C1 segment of cervical spinal cord (tissue), 14 donors: ENCODE data around the gene SH3YL1.

Source experiments
- DNase-seq, 14 donors: peaks; one replicate each; lab custom pipeline; 2025; lab: John Stamatoyannopoulos, UW

Gene SH3YL1, protein sequence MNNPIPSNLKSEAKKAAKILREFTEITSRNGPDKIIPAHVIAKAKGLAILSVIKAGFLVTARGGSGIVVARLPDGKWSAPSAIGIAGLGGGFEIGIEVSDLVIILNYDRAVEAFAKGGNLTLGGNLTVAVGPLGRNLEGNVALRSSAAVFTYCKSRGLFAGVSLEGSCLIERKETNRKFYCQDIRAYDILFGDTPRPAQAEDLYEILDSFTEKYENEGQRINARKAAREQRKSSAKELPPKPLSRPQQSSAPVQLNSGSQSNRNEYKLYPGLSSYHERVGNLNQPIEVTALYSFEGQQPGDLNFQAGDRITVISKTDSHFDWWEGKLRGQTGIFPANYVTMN

DNA sequence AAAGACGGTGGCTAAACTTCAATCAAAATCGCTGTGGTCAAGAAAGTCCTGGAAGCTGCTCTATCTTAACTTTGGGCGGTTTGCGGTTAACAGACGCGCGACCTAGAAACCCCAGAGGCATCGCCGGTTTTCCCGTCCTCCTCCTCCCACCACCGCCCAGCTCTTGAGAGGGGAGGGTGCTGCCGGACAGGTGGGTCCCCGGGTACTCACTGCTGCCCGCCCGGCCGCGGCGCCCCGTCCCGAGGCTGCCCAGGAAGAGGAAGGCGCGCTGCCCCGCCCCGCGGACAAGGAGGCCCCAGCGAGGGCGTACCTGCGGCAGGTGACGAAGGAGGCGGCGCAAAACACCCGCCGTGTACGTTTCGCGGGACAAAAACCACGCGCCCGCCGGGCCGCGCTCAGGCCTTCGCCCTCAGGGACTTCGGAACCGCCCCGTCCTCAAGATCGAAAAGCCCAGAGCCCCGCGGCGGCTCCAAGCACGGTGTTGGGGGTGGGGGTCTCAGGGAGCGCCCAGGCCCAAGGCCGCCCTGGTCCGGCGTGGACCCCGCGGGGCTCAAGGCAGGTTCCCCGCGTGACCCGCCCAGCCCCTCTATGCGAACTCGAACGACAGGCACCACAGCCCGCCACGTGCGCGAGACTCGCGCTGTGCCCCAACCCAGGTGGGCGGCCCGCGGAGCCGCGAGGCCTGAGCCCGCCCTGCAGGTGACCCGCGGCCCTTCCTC lies at the start of gene SH3YL1:
TSS of gene SH3YL1 (minus strand) at position 259 of the 719 bp plus-strand sequence. CDS start at position 211, 48 bp downstream.
- peak in 1 of 14 donors; percentile 4 for DNase-seq

DNA sequence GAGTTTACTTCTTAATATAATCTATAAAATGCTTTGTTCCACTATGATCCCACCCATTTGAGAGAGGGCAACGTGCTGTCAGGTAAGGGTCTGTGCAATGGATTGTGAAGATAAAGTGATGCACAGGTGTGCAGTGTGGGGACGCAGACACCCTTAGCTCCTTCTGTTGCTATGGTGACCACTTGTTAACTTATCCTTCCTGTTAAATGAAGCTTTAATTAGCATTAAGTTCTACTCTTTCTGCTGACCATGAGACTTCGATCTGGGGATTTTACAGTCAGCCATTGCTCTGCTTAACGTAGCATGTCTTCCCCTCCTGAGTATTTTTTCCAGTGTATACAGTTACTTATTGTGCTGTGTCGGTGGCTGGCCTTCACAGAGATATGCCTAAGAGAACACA lies 47.2 kb upstream of the SH3YL1 start:
- DNase-seq = no peak

DNA sequence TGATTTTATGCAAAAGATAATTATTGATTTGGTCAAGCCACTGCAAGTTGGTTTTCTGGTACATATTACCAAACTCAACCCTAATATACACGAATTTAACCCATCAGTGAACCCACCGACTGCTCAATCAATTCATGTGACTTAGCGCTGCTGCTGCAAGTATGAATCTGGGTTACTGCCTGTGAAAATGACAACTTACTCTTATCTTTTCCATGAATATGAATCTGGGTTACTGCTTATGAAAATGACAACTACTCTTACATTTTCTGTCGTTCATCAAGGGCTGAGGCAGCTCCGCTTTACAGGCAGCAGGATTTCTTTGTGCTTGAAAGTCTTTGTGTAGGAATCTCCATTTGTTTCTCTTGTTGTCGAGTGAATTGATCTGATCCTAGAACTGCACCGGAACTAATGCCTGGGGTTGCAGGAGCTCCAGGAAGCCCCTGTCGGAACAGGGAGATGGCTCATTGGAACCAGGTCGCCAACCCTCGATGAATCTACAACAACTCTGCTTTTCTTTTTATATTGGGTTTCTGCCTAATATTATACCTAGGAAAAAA lies 46.2 kb upstream of the SH3YL1 start:
- DNase-seq = no peak

DNA sequence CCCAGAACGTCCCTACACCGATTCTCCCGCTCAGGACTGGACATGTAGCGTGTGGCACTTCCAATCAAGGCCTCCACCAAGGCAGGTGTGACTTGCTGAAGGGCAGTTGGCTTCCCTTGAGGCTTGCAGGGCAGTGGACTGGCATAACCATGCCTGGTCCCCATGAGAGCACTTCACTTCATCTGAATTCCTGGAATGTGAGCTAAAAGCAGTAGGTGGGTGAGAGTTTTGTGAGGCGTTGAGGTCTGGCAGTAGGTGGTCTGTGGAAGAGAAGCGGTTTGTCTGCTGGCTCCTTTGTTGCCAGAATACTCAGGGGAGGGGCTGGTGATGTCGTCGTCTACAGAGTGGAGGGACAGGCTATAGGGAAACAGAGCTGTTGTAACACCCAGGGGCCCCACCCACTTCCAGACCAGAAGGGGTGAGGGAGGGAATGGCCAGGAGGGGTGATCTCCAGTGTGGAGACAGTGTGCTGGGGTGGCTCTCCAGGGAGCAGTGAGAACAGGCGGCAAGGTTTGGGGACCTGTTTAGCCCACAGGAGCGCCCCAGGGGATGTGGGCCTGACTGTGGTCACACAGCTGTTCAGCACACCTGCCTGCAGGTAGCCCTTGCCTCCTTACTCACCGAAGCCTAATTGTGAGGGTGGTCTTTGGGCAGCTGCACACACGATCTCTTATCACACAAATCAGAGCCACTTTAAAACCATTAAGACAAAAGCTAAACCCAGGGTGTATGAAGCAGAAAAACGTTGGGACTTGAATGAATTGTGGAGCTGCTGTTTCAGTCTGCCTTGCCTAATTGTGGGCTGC lies 45.5 kb upstream of the SH3YL1 start:
- DNase-seq = no peak

DNA sequence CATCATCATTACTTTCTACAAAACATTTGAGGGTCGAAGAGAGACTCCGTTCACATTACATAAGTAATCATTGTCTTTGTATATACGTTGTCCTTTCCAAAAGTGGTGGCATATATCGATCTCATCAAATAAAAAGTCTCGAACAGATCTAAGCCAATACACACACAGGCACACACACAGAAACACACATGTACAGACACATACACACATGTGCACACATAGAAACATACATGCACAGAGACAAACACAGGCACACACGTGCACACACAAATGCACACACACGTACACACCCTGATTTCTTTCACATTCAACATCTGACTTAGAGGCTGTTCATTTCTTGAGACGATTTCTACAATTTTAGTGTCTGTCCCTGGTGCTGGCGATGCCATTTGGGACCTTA lies 41.5 kb upstream of the SH3YL1 start:
- no peak for DNase-seq

DNA sequence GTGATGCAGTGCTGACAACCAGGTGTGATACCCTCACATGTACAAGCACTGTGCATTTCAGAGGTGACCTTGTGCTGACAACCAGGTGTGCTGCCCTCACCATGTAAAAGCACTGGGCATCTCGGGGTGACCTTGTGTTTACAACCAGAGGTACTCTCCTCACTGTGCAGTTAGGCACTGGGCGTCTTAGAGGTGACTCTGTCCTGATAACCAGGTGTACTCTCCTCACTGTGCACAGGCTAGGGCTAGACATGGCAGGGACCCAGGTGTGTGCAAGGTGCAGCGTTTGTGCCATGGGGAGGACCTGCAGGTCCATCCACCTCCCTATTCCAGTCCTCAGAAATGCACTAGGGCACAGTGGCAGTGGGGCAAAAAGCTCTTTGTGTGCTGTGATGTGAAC lies 32.5 kb upstream of the SH3YL1 start:
- no peak for DNase-seq

DNA sequence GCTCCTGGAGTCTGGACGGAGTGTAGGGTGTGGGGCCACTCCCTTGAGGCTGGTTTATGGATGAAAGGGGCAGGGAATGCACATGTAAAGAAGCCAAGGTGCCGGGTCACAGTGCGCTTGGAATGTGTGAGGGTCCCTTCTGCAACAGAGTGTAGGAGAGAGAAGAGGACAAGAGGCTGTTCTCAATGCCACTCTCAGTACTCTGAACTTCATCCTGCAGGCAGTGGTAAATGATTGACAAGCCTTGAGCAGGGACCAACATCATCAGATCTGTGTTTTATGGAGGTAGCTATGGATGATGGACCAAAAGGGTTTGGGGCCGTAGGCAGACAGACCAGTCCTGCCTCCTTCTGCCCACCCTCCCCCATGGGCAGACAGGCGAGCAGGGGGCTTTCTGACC lies 31.3 kb upstream of the SH3YL1 start:
- DNase-seq = no peak

DNA sequence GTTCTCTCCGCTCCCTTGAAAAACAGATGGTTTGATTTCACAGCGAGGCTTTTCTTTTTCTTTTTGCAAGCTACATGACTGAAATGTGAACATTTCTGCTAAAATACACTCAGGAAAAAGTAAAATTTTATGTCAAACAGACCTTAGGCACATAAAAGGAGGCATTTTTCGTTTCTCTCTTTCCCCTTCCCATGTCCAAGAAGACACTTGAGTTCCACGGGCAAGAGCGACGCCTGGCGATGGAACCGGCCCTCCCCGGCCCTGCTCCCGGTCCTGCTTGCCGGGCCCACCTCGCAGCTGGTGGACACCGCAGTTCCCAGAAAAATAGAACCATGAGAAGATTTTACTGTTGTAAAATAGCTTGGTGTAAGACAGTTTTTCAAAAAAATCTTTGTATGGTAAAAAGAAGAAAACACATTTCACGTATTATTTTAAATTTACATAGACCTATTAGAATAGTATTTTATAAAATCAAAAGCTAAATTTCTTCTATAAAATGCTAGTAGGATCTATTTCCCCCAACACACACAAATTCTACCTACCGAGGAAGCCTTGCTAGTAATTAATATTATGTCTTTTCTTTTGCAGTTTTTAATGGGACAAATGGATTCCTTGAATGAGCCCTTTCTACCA lies 26.4 kb upstream of the SH3YL1 start:
- peak in 13 of 14 donors; percentile 7 to 77 (median 49) for DNase-seq

DNA sequence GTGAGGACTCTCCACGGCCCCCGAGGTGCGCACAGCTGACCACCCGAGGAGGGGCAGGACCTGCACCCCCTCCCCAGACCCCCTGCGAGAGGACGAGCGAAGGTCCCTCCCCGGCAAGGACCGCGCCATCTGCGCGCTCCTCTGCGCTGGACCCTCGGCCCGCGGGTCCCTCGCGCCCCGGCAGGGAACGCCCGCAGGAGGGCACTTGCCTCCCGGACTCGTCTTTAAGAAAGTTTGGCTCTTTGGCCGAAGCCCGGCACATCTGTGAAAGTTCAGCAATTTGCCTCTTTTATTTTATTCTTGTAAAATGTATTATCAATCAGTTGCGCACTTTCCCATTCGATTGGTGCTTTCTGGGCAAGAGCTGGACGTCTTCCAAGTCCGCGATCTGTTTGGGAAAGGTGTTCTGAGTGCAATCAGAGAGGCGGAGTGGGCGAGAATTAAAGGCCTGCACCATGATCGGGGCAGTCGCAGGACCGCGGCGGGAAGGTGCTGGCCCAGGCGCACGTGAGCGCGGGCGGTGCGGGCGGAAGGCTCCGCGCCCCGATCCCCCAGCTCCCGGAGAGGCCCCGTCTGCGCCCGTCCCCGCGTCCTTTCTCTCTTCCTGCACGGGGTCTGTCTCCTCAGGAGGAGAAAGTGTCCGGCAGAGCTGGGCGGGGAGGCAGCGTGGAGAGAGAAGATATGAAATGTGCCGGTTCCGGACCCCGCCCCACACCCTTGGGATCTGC lies 25.7 kb upstream of the SH3YL1 start:
- DNase-seq = peak in 6 of 14 donors; percentile 14 to 54 (median 36)

DNA sequence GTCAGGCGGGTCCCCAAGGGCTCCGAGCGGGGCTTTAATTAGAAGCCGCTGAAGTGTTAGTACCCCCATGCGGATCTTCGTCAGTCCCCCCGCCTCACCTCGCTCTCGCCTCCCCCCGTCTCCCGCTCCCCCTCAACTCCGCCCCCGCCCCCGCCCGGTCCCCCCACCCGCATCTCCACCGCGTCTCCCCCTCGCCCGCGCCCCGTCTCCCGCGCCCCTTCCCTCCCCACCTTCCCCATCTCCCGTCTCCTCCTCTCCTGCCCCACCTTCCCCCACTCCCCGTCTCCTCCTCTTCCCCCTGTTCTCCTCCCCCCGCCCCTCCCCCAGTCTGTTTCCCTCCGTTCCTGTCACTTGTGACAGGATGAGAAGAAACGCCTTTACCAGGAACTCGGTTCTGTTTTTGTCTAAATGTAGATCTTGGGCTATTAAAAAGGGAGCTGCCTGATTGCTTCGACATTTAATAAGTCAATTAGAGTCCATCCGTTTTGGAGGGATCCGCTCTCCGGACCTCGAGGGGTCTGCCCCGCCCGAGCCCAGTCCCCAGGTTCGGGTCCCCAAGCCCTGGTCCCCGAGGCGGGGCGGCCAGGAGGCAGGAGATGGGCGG lies 25.0 kb upstream of the SH3YL1 start:
- no peak for DNase-seq

DNA sequence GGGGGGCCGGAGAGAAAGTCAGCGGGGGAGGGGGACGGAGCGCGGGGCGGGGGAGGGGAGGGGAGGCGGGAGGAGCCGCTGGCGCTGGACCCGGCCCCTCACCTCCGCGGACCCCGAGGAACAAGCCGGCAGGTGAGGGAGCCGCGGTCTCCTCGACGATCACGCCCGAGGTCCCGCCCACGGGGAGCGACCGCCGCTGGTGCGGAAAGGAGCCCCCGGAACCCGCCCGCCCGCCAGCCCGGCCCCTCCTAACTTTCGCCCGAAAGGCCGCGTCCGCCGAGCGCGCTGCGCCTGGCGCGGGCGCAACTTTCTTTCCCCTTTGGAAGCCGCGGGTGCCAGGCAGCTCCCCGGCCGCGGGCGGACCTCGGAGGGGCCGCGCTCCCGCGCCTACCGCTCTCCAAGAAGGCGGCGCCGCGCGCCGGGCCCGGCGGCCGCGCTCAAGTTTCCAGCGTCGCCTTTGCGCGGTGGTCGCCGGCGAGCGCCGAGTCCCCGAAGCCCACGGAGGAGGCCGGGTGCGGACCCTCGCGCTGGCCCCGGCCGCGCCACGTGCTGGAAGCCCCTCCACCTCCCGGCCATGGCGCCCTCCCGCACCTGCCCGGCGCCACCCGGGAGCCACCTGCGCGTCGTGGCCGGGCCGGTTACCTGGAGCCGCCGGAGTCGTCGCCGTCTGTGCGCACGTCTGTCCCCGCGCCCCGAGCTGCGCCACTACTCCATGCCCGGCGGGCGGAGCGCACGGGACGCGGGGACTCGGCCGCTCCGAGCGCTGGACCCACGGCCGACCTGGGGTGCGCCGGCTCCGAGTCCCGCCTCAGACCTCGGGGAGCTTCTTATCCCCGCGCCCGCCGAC lies 24.3 kb upstream of the SH3YL1 start, which contains the start of gene ALKAL2:
TSS of gene ALKAL2 (minus strand) at position 181 of the 847 bp plus-strand sequence. CDS start 256 bp downstream, outside the sequence.
- DNase-seq = no peak

DNA sequence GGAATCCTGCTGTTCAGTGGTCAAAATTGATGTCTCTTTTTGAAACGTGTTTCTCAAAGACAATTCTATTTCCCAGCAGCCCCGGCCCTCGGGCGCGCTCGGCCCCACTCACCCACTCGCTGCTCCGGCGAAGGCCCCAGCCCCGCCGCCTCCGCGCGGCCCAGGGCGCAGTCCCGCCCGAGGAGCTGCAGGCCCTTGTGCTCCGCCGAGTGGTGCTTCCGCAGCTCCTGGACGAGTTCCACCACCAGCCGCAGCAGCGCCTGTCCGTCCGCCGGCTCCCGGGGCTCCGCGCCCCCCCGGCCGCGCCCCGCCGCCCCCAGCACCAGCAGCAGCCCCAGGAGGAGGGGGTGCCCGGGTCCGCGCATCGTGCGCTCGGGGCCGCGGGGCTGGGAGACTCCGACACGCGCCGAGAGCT lies 23.6 kb upstream of the SH3YL1 start:
- no peak for DNase-seq

DNA sequence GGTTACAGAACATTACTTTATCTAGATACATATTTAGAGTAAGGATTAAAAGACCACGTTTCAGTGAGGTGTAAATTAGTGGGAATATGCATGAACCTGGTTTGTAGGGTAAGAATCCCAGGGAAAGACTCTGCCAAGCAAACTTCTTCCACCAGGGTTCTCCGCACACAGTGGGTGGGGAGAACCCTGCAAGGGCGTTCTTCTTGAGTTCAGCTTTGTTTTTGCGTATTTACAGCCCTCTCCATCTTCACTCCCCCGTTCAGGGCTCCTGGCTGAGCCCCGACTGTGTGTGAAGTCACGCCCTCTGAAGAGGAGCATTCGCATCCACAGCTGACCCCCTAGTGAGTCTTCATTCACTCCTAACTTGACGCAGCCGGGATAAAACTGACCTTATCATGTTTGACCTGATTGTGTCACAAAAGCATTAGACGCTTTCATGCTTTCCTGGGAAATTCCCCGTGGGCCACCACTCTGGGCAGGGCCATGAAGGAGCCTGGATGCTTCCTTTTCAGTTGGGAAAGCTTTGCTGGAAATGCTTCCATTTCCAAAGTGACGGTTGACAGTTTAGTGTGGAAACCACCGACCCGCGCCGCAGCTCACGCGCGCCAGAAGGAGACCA lies 23.1 kb upstream of the SH3YL1 start:
- no peak for DNase-seq

DNA sequence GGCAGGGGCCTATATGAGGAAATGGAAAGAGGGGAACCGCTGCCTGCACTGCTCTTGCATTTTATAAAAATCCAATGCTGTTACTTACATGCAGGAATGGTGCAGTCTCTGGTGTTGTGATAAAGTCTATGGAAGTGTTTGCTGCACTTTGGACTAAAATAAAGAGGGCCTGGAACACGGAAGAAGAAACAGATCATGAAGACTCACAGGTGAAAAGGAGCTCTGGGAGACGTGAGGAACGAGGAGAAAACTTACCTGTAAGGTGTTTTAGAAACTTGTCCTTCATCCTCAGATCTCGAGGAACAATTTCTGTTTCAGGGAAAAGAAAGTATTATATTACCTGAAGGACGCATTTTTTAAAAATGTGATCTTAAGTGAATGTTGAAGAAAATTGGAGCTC lies 22.2 kb upstream of the SH3YL1 start:
- DNase-seq = no peak

DNA sequence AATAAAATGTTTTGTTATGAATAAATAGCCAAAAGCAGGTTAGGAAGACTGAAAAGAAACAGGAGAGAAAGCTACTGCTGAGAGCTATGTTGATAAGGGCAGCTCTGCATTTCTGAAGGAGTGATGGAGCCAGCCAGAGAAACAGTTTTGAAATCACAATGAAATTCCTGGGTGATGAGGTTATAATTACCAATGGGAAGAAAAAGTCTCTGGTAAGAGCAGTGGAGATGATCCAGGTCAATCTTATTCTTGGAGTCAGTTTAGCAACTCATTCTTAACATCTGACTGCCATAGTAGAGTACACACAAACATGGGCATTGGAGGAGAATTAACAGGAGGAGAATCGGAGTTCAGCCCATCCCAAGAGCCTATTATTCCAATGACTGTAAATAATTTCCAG lies 21.7 kb upstream of the SH3YL1 start:
- no peak for DNase-seq

DNA sequence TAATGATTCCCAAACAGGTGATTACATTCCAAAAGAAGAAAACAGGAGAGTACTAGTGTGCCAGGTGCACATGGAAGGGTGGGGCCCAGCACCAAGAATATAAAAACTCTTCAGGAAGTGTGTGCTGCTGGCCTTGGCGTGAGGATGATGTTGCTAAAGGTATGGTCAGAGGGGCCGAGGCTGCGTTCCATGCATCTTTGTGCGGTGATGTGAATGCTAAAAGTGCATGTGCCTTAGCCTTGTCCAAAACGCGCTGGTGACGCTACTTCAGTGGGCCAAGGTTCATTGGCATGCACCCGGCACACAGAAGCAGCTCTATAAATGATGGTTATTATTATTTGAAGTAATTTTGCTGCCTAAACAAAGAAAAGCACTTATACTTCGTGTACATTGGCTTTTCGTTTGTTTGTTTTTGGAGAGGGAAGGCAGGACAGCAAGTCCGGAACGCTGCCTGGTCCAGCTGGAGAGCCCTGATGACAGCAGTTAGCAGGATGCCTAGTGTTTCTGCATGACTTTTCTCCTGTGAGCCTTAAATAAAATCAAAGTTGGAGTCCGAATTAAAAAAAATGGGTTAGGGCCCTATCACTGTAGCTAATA lies 21.2 kb upstream of the SH3YL1 start:
- DNase-seq = no peak

DNA sequence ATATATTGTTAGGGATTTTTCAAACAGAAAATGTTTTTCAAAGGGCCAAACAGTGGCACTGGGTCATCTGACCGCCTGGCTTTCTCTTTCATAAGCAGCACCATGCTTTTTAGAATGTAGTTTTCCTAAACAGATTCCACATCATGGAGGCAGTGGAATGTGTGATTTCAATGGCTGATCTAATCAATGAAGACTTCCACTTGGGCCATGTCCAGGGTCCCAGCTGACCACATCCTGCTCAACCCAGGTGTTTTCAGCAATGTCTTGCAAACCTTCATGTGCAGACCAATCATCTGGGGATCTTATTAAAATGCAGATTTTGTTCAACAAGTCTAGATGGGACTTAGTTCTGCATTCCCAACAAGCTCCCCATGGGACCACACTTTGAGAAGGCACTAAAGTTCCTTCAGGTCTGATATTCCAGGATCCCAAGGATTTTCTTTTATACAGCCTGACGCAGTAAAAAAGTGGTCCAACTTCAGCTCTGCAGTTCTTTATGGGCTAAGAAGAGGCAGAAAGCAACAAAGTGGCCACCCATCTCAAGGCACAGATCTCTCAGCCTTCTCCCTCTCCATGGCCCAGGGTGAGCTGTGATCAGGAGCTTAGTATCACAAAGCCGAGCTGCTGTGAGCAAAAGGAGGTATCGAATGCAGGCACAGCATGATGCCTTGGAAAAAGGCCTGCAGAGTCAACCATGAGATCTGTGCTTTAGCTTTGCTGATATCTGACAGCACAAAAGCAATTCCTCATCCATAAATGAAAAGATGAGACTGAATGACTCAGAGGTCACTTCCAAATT lies 20.4 kb upstream of the SH3YL1 start:
- no peak for DNase-seq
